ENCODE results near the gene ACSBG1. TPM values are rescaled to one million over a fixed set of nuclear protein-coding genes. Genes with fewer than 3 reads are reported as not detected.

ACSBG1 gene
- total and polyA plus RNA-seq, 2 donors (not counting 1 experiment from before 2014, with no cell fraction given): not detected

DNA sequence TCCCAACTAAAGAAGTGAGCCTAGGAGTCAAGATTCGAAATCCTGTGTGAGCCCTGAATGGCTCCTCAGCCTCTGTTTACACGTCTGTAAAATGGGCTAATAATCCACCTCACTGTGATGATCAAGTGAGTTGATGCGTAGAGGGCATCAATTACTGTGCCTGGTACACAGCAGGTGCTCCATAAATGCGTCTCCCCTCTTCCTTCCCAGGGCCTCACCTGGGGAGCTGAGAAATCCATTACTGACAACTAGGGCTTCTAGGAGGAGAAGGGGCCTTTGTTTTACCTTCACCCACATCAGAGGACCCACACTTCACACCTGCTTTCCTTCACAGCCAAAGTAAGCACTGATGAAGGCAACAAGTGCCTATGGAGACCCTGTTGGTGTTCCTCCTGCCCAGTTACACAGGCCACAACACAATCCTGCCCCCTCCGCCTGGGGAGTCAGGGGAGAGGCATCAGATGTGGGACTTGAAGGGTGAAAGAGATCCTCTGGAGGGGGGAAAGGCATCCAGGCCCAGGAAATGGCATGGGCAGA lies 104.5 kb downstream of the ACSBG1 start:
- Histone ChIP-seq H3K27ac (ENCODE audit: insufficient read depth, low read length) (no peak overlapping the region), H3K79me2 (ENCODE audit: control insufficient read depth, insufficient read depth, low read length) (no peaks in the 10 kb centered on the region), H3K9me3 (ENCODE audit: control insufficient read depth, insufficient read depth, low read depth, low read length) (no peaks in the 10 kb centered on the region), H3K4me1 (ENCODE audit: control insufficient read depth, extremely low read depth, insufficient read depth, low read length) (no peaks in the 10 kb centered on the region), H3K9ac (ENCODE audit: insufficient read depth, low read length) (no peak overlapping the region), H3K27me3 (ENCODE audit: control insufficient read depth, insufficient read depth, low read length) (peaks cover 9% of the 10 kb centered on the region), H4K20me1 (ENCODE audit: control insufficient read depth, extremely low read depth, insufficient read depth, low read length) (no peaks in the 10 kb centered on the region), H3K4me3 (replicated peaks in 1 of 4; ENCODE audit: control extremely low read depth in 1 of 4, insufficient read depth in 1 of 4, low read depth in 3 of 4, low read length in 4 of 4) (no peak overlapping the region), H3K4me2 (ENCODE audit: extremely low read depth, insufficient read depth, low read length) (no peak overlapping the region), H3K36me3 (ENCODE audit: control insufficient read depth, insufficient read depth, low read length) (no peaks in the 10 kb centered on the region), H2AFZ (ENCODE audit: low read length) (no peak overlapping the region)
- no peak for TF ChIP-seq EZH2 (IDR thresholded peaks at IDR 0.05; ENCODE audit: low read length, missing control alignments)
- TF ChIP-seq, protein P1, sequence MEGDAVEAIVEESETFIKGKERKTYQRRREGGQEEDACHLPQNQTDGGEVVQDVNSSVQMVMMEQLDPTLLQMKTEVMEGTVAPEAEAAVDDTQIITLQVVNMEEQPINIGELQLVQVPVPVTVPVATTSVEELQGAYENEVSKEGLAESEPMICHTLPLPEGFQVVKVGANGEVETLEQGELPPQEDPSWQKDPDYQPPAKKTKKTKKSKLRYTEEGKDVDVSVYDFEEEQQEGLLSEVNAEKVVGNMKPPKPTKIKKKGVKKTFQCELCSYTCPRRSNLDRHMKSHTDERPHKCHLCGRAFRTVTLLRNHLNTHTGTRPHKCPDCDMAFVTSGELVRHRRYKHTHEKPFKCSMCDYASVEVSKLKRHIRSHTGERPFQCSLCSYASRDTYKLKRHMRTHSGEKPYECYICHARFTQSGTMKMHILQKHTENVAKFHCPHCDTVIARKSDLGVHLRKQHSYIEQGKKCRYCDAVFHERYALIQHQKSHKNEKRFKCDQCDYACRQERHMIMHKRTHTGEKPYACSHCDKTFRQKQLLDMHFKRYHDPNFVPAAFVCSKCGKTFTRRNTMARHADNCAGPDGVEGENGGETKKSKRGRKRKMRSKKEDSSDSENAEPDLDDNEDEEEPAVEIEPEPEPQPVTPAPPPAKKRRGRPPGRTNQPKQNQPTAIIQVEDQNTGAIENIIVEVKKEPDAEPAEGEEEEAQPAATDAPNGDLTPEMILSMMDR (conservative IDR thresholded peaks at IDR 0.05 in 1 of 2, IDR thresholded peaks at IDR 0.05 in 1 of 2; ENCODE audit: low read depth in 1 of 2, low read length in 2 of 2): no peak
- no peak for DNase-seq (ENCODE audit: low read depth in 2 of 2)

DNA sequence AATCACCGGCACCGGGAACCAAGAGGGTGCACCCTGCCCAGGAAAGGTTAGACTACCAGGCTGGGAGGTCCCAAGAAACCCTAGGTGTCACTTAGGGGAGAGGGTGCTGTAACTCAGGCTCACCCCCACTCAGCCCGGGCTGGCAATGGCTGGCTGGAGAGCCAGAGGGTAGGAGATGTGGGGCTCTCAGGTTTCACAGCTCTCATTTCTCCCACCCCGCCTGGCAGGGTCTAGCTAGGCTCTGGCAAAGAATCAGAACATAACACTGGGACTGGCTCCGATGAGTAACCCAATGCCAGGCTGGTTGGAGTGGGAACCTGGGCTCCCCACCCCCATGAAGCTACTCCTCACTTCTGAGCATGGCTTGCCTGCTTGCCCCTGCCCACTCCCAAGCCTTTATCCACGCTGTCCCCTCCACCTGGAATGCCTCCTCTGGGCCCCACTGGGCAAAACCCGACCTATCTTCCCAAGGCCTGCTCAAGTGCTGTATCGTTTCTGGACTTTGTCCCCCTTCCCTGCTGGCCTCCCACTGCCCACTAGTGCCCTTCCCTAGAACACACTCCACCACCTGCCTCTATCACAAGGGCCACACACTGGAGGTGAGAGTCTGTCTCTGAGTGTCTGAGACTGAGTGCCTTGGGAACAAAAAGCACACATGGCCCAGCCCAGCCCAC lies 105.2 kb downstream of the ACSBG1 start:
- no peak overlapping the region for H3K27ac ChIP-seq (ENCODE audit: insufficient read depth, low read length)
- no peak overlapping the region for H3K9ac ChIP-seq (ENCODE audit: insufficient read depth, low read length)
- no peak for DNase-seq (ENCODE audit: low read depth in 2 of 2)

DNA sequence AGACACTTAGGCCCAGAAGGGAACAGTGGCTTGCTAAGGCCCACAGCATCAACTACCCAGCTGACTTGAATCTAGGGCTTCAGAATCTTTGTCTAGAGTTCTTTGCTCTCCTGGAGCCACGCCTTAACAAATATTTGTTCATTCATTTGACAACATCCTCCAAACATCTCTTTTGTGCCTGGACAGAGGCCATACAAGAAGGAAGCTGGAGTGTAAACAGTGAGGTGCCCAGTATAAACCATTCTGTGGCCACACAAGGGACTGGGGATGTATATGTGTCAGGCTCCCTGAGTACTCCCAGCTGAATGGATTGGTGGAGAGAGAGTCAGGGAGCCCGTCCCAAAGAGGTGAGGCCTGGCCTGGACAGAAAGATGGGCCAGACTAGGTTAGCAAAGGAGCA lies 106.5 kb downstream of the ACSBG1 start:
- no peak overlapping the region for H3K27ac ChIP-seq (ENCODE audit: insufficient read depth, low read length)
- H3K4me2 ChIP-seq (ENCODE audit: extremely low read depth, insufficient read depth, low read length): no peak overlapping the region
- H3K9me3 ChIP-seq (ENCODE audit: control insufficient read depth, insufficient read depth, low read depth, low read length): no peaks in the 10 kb centered on the region
- no peak overlapping the region for H3K9ac ChIP-seq (ENCODE audit: insufficient read depth, low read length)
- no peak for DNase-seq (ENCODE audit: low read depth in 2 of 2)
- no peaks in the 10 kb centered on the region for H3K36me3 ChIP-seq (ENCODE audit: control insufficient read depth, insufficient read depth, low read length)
- H3K4me3 ChIP-seq (replicated peaks in 1 of 4; ENCODE audit: control extremely low read depth in 1 of 4, insufficient read depth in 1 of 4, low read depth in 3 of 4, low read length in 4 of 4): no peak overlapping the region
- H2AFZ ChIP-seq (ENCODE audit: low read length): no peak overlapping the region
- peaks cover 10% of the 10 kb centered on the region for H3K27me3 ChIP-seq (ENCODE audit: control insufficient read depth, insufficient read depth, low read length)
- H3K4me1 ChIP-seq (ENCODE audit: control insufficient read depth, extremely low read depth, insufficient read depth, low read length): no peaks in the 10 kb centered on the region
- no peak for TF ChIP-seq EZH2 (IDR thresholded peaks at IDR 0.05; ENCODE audit: low read length, missing control alignments)
- TF ChIP-seq, protein P1 (conservative IDR thresholded peaks at IDR 0.05 in 1 of 2, IDR thresholded peaks at IDR 0.05 in 1 of 2; ENCODE audit: low read depth in 1 of 2, low read length in 2 of 2): no peak
- H3K79me2 ChIP-seq (ENCODE audit: control insufficient read depth, insufficient read depth, low read length): no peaks in the 10 kb centered on the region
- H4K20me1 ChIP-seq (ENCODE audit: control insufficient read depth, extremely low read depth, insufficient read depth, low read length): no peaks in the 10 kb centered on the region

More for the DNA sequence above, 105.2 kb downstream of the ACSBG1 start:
- H3K27me3 ChIP-seq (ENCODE audit: control insufficient read depth, insufficient read depth, low read length): peaks cover 10% of the 10 kb centered on the region
- TF ChIP-seq, protein P1 (conservative IDR thresholded peaks at IDR 0.05 in 1 of 2, IDR thresholded peaks at IDR 0.05 in 1 of 2; ENCODE audit: low read depth in 1 of 2, low read length in 2 of 2): no peak
- TF ChIP-seq EZH2 (IDR thresholded peaks at IDR 0.05; ENCODE audit: low read length, missing control alignments): no peak
- no peaks in the 10 kb centered on the region for H3K9me3 ChIP-seq (ENCODE audit: control insufficient read depth, insufficient read depth, low read depth, low read length)
- no peak overlapping the region for H3K4me2 ChIP-seq (ENCODE audit: extremely low read depth, insufficient read depth, low read length)
- no peak overlapping the region for H3K4me3 ChIP-seq (replicated peaks in 1 of 4; ENCODE audit: control extremely low read depth in 1 of 4, insufficient read depth in 1 of 4, low read depth in 3 of 4, low read length in 4 of 4)
- no peaks in the 10 kb centered on the region for H3K79me2 ChIP-seq (ENCODE audit: control insufficient read depth, insufficient read depth, low read length)
- no peaks in the 10 kb centered on the region for H3K36me3 ChIP-seq (ENCODE audit: control insufficient read depth, insufficient read depth, low read length)
- H3K4me1 ChIP-seq (ENCODE audit: control insufficient read depth, extremely low read depth, insufficient read depth, low read length): no peaks in the 10 kb centered on the region
- no peak overlapping the region for H2AFZ ChIP-seq (ENCODE audit: low read length)
- H4K20me1 ChIP-seq (ENCODE audit: control insufficient read depth, extremely low read depth, insufficient read depth, low read length): no peaks in the 10 kb centered on the region

Measured in fibroblast of lung (primary cell).